Thyroid gland (tissue), 4 donors: ENCODE measurements around the gene TMEM170A. TPM values are rescaled to one million over a fixed set of nuclear protein-coding genes. Genes with fewer than 3 reads are reported as not detected.

Source experiments
- DNase-seq, 2 donors: peaks; one replicate each; pipeline ENCODE4 v3.0.0-alpha.2; 2019
- H3K27ac ChIP-seq, 3 donors: fragments of 200-600 bp; sonication (generic); 1 replicate in 2 of 3; 2 replicates in 1 of 3; pipeline ENCODE4 v1.5.1; 2016 to 2019; ENCODE audit warnings: mild to moderate bottlenecking in 1 of 3, moderate library complexity in 1 of 3
- H3K27me3 ChIP-seq: fragments of 200-600 bp; sonication (generic); one replicate; pipeline ENCODE4 v1.5.1; 2019
- H3K36me3 ChIP-seq, 2 donors: fragments of 200-600 bp; sonication (generic); one replicate each; pipeline ENCODE4 v1.5.1; 2016 to 2019
- H3K4me1 ChIP-seq, 2 donors: fragments of 200-600 bp; sonication (generic); one replicate each; pipeline ENCODE4 v1.5.1; 2017 to 2019
- H3K4me3 ChIP-seq, 3 donors: fragments of 200-600 bp; sonication (generic); replicated peaks in 1 of 3; 1 replicate in 2 of 3; 2 replicates in 1 of 3; pipeline ENCODE4 v1.5.1; 2016; ENCODE audit warnings: mild to moderate bottlenecking in 1 of 3
- H3K9me3 ChIP-seq: fragments of 200-600 bp; sonication (generic); one replicate; pipeline ENCODE4 v1.5.1; 2017
- CTCF ChIP-seq, 6 experiments: fragments of 200-600 bp in 3 of 6; fragments of 450-650 bp in 3 of 6; sonication (generic) in 3 of 6; IDR thresholded peaks; one replicate each; pipeline ENCODE4 v1.5.1; 2016 to 2019; ENCODE audit warnings: antibody characterized with exemption in 6 of 6, mild to moderate bottlenecking in 2 of 6, inconsistent platforms in 1 of 6, moderate library complexity in 1 of 6
- POLR2A ChIP-seq, 2 donors: fragments of 450-650 bp; IDR thresholded peaks; one replicate each; pipeline ENCODE4 v1.6.1; 2017; ENCODE audit warnings: antibody characterized with exemption in 2 of 2, mild to moderate bottlenecking in 2 of 2, moderate library complexity in 1 of 2
- WGBS, 2 donors: methylation state at CpG; one replicate each; pipeline ENCODE4 v1.1.5; 2017; 5-methylcytosine and 5-hydroxymethylcytosine counted together
- intact Hi-C: fragments of 100-400 bp; cut with DNase I; formaldehyde crosslinking; loops from one replicate; pipeline ENCODE4 v1.15.1; 2023
- total RNA-seq, 4 donors: library from RNA; depleted of rRNA; stranded (reverse); fragments of >200 nt; gene quantifications; one replicate each; pipeline ENCODE4 v1.2.3, GENCODE V29; 2016

Gene TMEM170A
- total RNA-seq, 4 donors from 2014 or later, result 27.1 to 41.9 (median 30.7) TPM

DNA sequence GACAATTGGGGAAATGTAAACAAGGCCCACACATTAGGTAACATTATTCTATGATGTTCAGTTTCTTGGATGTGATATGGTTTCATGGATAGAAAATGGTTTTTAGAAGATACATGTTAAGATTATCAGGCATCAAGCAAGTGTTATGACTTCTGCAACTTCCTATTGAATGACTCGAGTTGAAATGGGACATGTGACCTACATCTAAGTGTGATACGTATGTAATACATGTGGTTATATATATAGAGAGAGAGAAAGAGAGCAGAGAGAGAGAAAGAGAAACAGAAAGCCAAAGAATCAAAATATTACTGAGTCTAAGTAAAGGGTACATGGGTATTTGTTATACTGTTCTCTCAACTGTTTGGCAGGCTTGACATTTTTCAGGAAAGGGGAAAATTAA, 1.7 kb downstream of the TMEM170A start:
- intact Hi-C loops, result no loop called here
- DNase-seq, result no peak
- TF ChIP-seq POLR2A (IDR thresholded peaks at IDR 0.05) (no peak), CTCF (IDR thresholded peaks at IDR 0.05) (no peak)
- no peaks in the 10 kb centered on the region for H3K27me3 ChIP-seq
- peaks cover 6 to 16% of the 10 kb centered on the region in 2 donors for H3K4me1 ChIP-seq
- 25 to 44% methylated on average over 2 of the region's 2 CpGs for WGBS, 2 donors
- no peaks in the 10 kb centered on the region for H3K9me3 ChIP-seq
- no peaks in the 10 kb centered on the region for H3K36me3 ChIP-seq
- H3K27ac ChIP-seq, result no peak overlapping the region
- no peak overlapping the region for H3K4me3 ChIP-seq

GRCh38 chr16:75461575-75461974, 2.9 kb downstream of the TMEM170A start:
- 80 to 88% methylated on average over 2 of the region's 2 CpGs for WGBS, 2 donors
- Histone ChIP-seq H3K4me3 (no peak overlapping the region), H3K27me3 (no peaks in the 10 kb centered on the region), H3K4me1 (peaks cover 6 to 16% of the 10 kb centered on the region in 2 donors), H3K27ac (no peak overlapping the region), H3K9me3 (no peaks in the 10 kb centered on the region), H3K36me3 (no peaks in the 10 kb centered on the region)
- no peak for DNase-seq
- intact Hi-C loops, result no loop called here
- TF ChIP-seq CTCF (IDR thresholded peaks at IDR 0.05) (no peak), POLR2A (IDR thresholded peaks at IDR 0.05) (no peak)

- intact Hi-C loops, result no loop called here
- H3K27me3 ChIP-seq, result no peaks in the 10 kb centered on the region
- WGBS, 2 donors, result 28 to 32% methylated on average over 1 of the region's 1 CpG
- TF ChIP-seq POLR2A (IDR thresholded peaks at IDR 0.05) (no peak), CTCF (IDR thresholded peaks at IDR 0.05) (no peak)
- no peaks in the 10 kb centered on the region for H3K9me3 ChIP-seq
- no peak for DNase-seq
- no peaks in the 10 kb centered on the region for H3K36me3 ChIP-seq
- H3K4me3 ChIP-seq, result no peak overlapping the region
- H3K4me1 ChIP-seq, result peaks cover 13 to 24% of the 10 kb centered on the region in 2 donors
- no peak overlapping the region for H3K27ac ChIP-seq
Measured at GRCh38 chr16:75460446-75460845, 4.0 kb downstream of the TMEM170A start.

GRCh38 chr16:75459691-75460090, 4.8 kb downstream of the TMEM170A start:
- WGBS, 2 donors, result 98 to 100% methylated on average over 3 to 4 of the region's 4 CpGs
- H3K4me3 ChIP-seq, result no peak overlapping the region
- H3K27ac ChIP-seq, result no peak overlapping the region
- no peak for TF ChIP-seq POLR2A (IDR thresholded peaks at IDR 0.05)
- TF ChIP-seq CTCF (IDR thresholded peaks at IDR 0.05), result no peak
- H3K27me3 ChIP-seq, result no peaks in the 10 kb centered on the region
- no peaks in the 10 kb centered on the region for H3K9me3 ChIP-seq
- no peaks in the 10 kb centered on the region for H3K36me3 ChIP-seq
- intact Hi-C loops, result no loop called here
- peaks cover 13 to 26% of the 10 kb centered on the region in 2 donors for H3K4me1 ChIP-seq
- DNase-seq, result no peak

GRCh38 chr16:75458439-75458838, 6.0 kb downstream of the TMEM170A start:
- Histone ChIP-seq H3K27ac (no peak overlapping the region), H3K36me3 (no peaks in the 10 kb centered on the region), H3K9me3 (no peaks in the 10 kb centered on the region), H3K27me3 (no peaks in the 10 kb centered on the region), H3K4me1 (peaks cover 13 to 26% of the 10 kb centered on the region in 2 donors), H3K4me3 (no peak overlapping the region)
- no peak for DNase-seq
- WGBS, 2 donors, result 94 to 96% methylated on average over 2 of the region's 2 CpGs
- TF ChIP-seq POLR2A (IDR thresholded peaks at IDR 0.05), result no peak
- TF ChIP-seq CTCF (IDR thresholded peaks at IDR 0.05), result no peak
- intact Hi-C loops, result no loop called here
